ENCODE measurements around the gene BAZ1B.

GRCh38 chr7:73438547-73439409 lies 83.3 kb downstream of the BAZ1B start:
- TF ChIP-seq CTCF (IDR thresholded peaks at IDR 0.05) = no peak
- no peak for TF ChIP-seq ZFX (IDR thresholded peaks at IDR 0.05; ENCODE audit: borderline replicate concordance)
